PC-9 (cell line): ENCODE measurements around the gene CAV1. TPM values are rescaled to one million over a fixed set of nuclear protein-coding genes. Genes with fewer than 3 reads are reported as not detected.
A peak's percentile ranks its signal among the peaks of the same experiment; 100 is the strongest.

ENCODE experiments used
- BruUV-seq: library from RNA; stranded (reverse); fragments of 400-500 nt; replicated peaks from 2 replicates; lab custom pipeline; 2021; lab: Mats Ljungman, UMichigan
- CTCF ChIA-PET: fragments of 300-600 bp; sonication (Branson Sonifier 250); formaldehyde crosslinking; loops from one replicate; lab custom pipeline; 2022; ENCODE audit warnings: antibody characterized with exemption; lab: Charles Lee
- POLR2A ChIA-PET: fragments of 300-600 bp; sonication (Branson Sonifier 250); formaldehyde crosslinking; loops from one replicate; lab custom pipeline; 2022; ENCODE audit warnings: antibody characterized with exemption; ENCODE audit not compliant: unreplicated experiment; lab: Charles Lee
- DNase-seq, 2 experiments: peaks; one replicate each; pipeline versions ENCODE4 v3.0.0 to v3.0.0-alpha.2; 2015 to 2022; ENCODE audit warnings: mixed read lengths in 1 of 2
- H2AFZ ChIP-seq: fragments of 200-600 bp; sonication (generic); 2 replicates; pipeline ENCODE4 v1.8.1; 2017; ENCODE audit warnings: antibody characterized with exemption
- H3F3A ChIP-seq: fragments of 200-600 bp; sonication (generic); 2 replicates; pipeline ENCODE4 v1.8.1; 2017; ENCODE audit warnings: antibody characterized with exemption, mild to moderate bottlenecking, low read depth; ENCODE audit not compliant: insufficient read depth
- H3K27ac ChIP-seq: fragments of 200-600 bp; sonication (generic); 2 replicates; pipeline ENCODE4 v1.6.1; 2016; ENCODE audit warnings: mixed run types
- H3K27me3 ChIP-seq: fragments of 200-600 bp; sonication (generic); 2 replicates; pipeline ENCODE4 v1.6.1; 2016; ENCODE audit warnings: low read depth, mixed run types; ENCODE audit not compliant: insufficient read depth
- H3K36me3 ChIP-seq: fragments of 200-600 bp; sonication (generic); 2 replicates; pipeline ENCODE4 v1.6.1; 2016; ENCODE audit warnings: low read depth, mixed run types
- H3K4me1 ChIP-seq: fragments of 200-600 bp; sonication (generic); replicated peaks from 2 replicates; pipeline ENCODE4 v1.6.1; 2016; ENCODE audit warnings: mixed run types; ENCODE audit not compliant: insufficient read depth
- H3K4me2 ChIP-seq: fragments of 200-600 bp; sonication (generic); 2 replicates; pipeline ENCODE4 v1.6.1; 2017; ENCODE audit warnings: mixed run types
- H3K4me3 ChIP-seq: fragments of 200-600 bp; sonication (generic); 2 replicates; pipeline ENCODE4 v1.6.1; 2016; ENCODE audit warnings: mixed run types
- H3K79me2 ChIP-seq: fragments of 200-600 bp; sonication (generic); 2 replicates; pipeline ENCODE4 v1.6.1; 2017; ENCODE audit warnings: low read depth, mixed run types
- H3K9me2 ChIP-seq: fragments of 200-600 bp; sonication (generic); 2 replicates; pipeline ENCODE4 v1.8.1; 2017; ENCODE audit warnings: mild to moderate bottlenecking; ENCODE audit not compliant: insufficient read depth
- H3K9me3 ChIP-seq: fragments of 200-600 bp; sonication (generic); 2 replicates; pipeline ENCODE4 v1.8.1; 2016; ENCODE audit warnings: low read depth; ENCODE audit not compliant: insufficient read depth
- H4K20me1 ChIP-seq: fragments of 200-600 bp; sonication (generic); 2 replicates; pipeline ENCODE4 v1.8.1; 2017; ENCODE audit not compliant: insufficient read depth
- CTCF ChIP-seq: fragments of 200-600 bp; sonication (generic); conservative IDR thresholded peaks from 2 replicates; pipeline ENCODE4 v1.6.1; 2017; ENCODE audit warnings: mixed run types, antibody characterized with exemption, mild to moderate bottlenecking, moderate library complexity
- EZH2 ChIP-seq: fragments of 200-600 bp; sonication (generic); IDR thresholded peaks from 2 replicates; pipeline ENCODE4 v1.8.0; 2017; ENCODE audit warnings: antibody characterized with exemption, low read depth
- intact Hi-C: fragments of 100-400 bp; cut with micrococcal nuclease; formaldehyde crosslinking; loops from one replicate; pipeline ENCODE4 v1.10.0; 2022; ENCODE audit not compliant: unreplicated experiment
- total RNA-seq: library from RNA; stranded (reverse); gene quantifications from 2 replicates; pipeline ENCODE4 v1.2.3, GENCODE V29; 2021

CAV1 gene
- total RNA-seq, 1 experiment from 2014 or later = 1,077 TPM

- CTCF ChIA-PET = interaction anchor here (0.7 kb wide), 1 partner anchor 13 kb away, joined by 4 read pairs; no protein-coding TSS in a partner anchor
- no peak overlapping the region for H2AFZ ChIP-seq
- peaks cover 22% of the 10 kb centered on the region for H3K4me1 ChIP-seq
- no peaks in the 10 kb centered on the region for H3K9me2 ChIP-seq
- H3K27me3 ChIP-seq = no peaks in the 10 kb centered on the region
- H3F3A ChIP-seq = peaks cover 26% of the 10 kb centered on the region
- no TSS peak for BruUV-seq
- POLR2A ChIA-PET = interaction anchor here (0.5 to 1.1 kb wide), 6 partner anchors 8 to 325 kb away, joined by 3 to 9 read pairs (median 5); no protein-coding TSS in a partner anchor
- intact Hi-C loops = loop anchor here (1.0 kb wide), 1 partner anchor 9 kb away; no protein-coding TSS in a partner anchor
- no peak for DNase-seq
- TF ChIP-seq CTCF (no peak), EZH2 (no peak)
- no peaks in the 10 kb centered on the region for H3K9me3 ChIP-seq
- H4K20me1 ChIP-seq = no peaks in the 10 kb centered on the region
- H3K36me3 ChIP-seq = peaks cover 14% of the 10 kb centered on the region
- peak overlapping the region; percentile 89; the same call in 1 of the 2 replicates for H3K4me3 ChIP-seq
- no peak overlapping the region; the same call in 1 of the 2 replicates for H3K27ac ChIP-seq
- peak overlapping the region; percentile 94 for H3K4me2 ChIP-seq
- H3K79me2 ChIP-seq = peaks cover 37% of the 10 kb centered on the region
These were observed 22.4 kb upstream of the CAV1 start for GRCh38 chr7:116502201-116503096.

GRCh38 chr7:116503835-116504234 lies 21.0 kb upstream of the CAV1 start:
- H3K27me3 ChIP-seq = no peaks in the 10 kb centered on the region
- H3F3A ChIP-seq = peaks cover 18% of the 10 kb centered on the region
- ChIA-PET CTCF (no interaction called here), POLR2A (interaction anchor here (0.6 kb wide), 1 partner anchor 17 kb away, joined by 3 read pairs; no protein-coding TSS in a partner anchor)
- peaks cover 37% of the 10 kb centered on the region for H3K79me2 ChIP-seq
- H3K36me3 ChIP-seq = peaks cover 14% of the 10 kb centered on the region
- no peak for DNase-seq
- no peak overlapping the region for H2AFZ ChIP-seq
- H3K9me3 ChIP-seq = no peaks in the 10 kb centered on the region
- no peak overlapping the region for H3K27ac ChIP-seq
- no TSS peak for BruUV-seq
- H3K4me1 ChIP-seq = peaks cover 22% of the 10 kb centered on the region
- no peaks in the 10 kb centered on the region for H3K9me2 ChIP-seq
- intact Hi-C loops = no loop called here
- TF ChIP-seq EZH2 = no peak
- no peak for TF ChIP-seq CTCF
- H3K4me2 ChIP-seq = no peak overlapping the region
- no peak overlapping the region for H3K4me3 ChIP-seq
- no peaks in the 10 kb centered on the region for H4K20me1 ChIP-seq

- no peaks in the 10 kb centered on the region for H3K9me2 ChIP-seq
- H3K27me3 ChIP-seq = no peaks in the 10 kb centered on the region
- no peak overlapping the region for H2AFZ ChIP-seq
- DNase-seq = no peak
- peaks cover 14% of the 10 kb centered on the region for H3K36me3 ChIP-seq
- H4K20me1 ChIP-seq = no peaks in the 10 kb centered on the region
- peaks cover 31% of the 10 kb centered on the region for H3K79me2 ChIP-seq
- intact Hi-C loops = no loop called here
- no peak overlapping the region for H3K4me2 ChIP-seq
- peaks cover 22% of the 10 kb centered on the region for H3K4me1 ChIP-seq
- CTCF ChIA-PET = no interaction called here
- H3F3A ChIP-seq = peaks cover 13% of the 10 kb centered on the region
- POLR2A ChIA-PET = interaction anchor here (0.6 kb wide), 1 partner anchor 51 kb away, joined by 3 read pairs; no protein-coding TSS in a partner anchor
- H3K9me3 ChIP-seq = no peaks in the 10 kb centered on the region
- H3K27ac ChIP-seq = no peak overlapping the region
- TF ChIP-seq CTCF (no peak), EZH2 (no peak)
- BruUV-seq = no TSS peak
- no peak overlapping the region for H3K4me3 ChIP-seq
These were observed 19.6 kb upstream of the CAV1 start for GRCh38 chr7:116505278-116505677.
